Measurements from ENCODE around the gene KCNAB2.

KCNAB2 gene

DNA sequence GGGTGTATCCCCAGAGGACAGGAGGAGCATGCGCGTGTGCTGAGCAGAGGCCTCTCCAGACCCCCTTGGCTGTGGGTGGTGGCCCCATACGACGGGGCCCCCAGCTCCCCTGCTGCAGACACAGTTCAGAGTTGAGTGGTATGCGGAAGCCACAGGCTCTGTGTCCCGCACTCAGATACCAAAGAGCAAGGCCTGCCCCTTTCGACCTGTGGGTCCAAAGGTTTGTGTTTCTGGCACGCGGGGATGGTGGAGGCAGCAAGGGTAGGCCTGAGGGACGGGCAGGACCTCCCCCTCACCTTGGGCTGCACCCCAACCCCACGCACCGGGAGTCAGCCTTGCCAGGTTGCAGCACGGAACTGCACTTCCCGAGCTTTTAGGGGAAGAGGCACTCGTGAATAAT, at the start of gene KCNAB2:
Gene KCNAB2, plus strand, starts transcription at position 328 of the 400 bp plus-strand sequence. CDS start 5,649 bp downstream, outside the sequence.
- no peak for DNase-seq

GRCh38 chr1:5996641-5997270, 48.9 kb upstream of the KCNAB2 start:
- no peak for DNase-seq

GRCh38 chr1:5997316-5997715, 48.4 kb upstream of the KCNAB2 start:
- DNase-seq: no peak

DNA sequence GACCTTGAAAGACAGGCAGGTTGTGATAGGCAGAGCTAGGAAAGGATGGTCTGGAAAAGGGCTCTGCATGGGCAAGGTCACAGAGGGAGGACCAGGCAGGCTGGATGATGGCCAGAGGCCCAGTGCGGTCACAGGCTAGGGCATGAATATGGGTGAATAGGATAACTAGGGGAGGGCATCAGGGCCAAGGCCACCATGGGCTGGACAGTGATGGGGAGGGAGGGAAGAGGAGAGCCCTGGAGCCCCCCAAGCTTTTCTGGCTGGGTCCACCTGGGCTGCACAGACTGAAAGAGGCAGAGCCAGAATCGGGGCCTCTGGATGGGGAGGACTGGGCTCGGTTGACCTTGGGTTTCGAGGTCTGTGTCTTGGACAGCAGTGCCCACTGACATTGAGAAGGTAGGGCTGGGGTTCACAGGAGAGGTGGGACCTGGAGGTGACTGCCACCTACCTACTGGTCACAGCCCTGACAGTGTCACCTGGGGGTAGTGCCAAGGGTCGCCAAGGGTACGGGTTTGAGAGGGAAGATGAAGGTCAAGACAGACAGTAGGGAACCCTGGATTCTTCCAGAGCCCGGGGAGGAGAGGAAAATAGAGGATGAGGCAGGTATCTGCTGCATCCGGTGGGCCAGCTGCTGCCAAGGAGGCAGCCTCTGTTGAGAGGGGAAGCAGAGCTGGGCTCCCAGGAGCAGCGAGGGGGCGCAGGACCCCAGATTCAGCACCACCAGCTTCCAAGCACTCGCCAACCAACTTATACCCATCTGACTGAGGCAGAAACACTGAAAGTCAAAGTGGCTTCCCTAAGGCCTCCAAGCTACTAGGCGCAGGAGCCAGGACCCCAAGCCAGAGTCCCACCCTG, 47.4 kb upstream of the KCNAB2 start:
- DNase-seq: no peak

- DNase-seq: no peak
These were observed 46.8 kb upstream of the KCNAB2 start for GRCh38 chr1:5998906-5999301.

GRCh38 chr1:5999711-6000443, 45.8 kb upstream of the KCNAB2 start:
- no peak for DNase-seq

GRCh38 chr1:6000444-6001288, 45.0 kb upstream of the KCNAB2 start:
- DNase-seq: no peak

DNA sequence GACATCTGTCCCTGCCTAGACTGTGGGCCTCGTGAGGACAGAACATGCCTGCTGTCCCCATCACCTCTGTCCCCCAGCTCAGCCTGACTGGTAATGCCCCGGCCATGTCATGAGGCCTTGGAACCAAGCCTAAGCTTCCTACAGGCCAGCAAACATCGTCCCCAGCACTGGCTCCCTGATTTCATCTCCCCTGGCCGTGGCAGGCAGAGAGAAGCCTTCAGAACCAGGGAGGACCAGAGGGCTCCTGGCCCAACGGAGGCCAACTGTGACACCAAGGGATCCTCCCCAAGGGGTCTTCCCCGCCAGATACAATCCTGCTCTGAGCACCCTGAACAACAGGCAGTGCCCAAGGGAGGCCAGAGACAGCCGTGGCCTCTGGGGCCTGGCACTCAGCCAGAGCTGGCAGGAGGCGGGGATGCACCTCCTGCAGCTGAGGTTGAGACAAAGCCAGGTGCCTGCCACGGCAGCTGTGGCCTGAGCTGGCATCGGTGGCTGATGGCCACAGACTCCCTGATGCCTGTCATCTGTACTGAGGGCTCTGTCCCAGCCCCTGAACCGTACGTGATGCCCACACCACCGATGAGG, 43.6 kb upstream of the KCNAB2 start:
- DNase-seq: no peak

- DNase-seq: no peak
These were observed 42.8 kb upstream of the KCNAB2 start for GRCh38 chr1:6002714-6003501.

GRCh38 chr1:6003568-6004411, 41.9 kb upstream of the KCNAB2 start:
- DNase-seq: no peak

DNA sequence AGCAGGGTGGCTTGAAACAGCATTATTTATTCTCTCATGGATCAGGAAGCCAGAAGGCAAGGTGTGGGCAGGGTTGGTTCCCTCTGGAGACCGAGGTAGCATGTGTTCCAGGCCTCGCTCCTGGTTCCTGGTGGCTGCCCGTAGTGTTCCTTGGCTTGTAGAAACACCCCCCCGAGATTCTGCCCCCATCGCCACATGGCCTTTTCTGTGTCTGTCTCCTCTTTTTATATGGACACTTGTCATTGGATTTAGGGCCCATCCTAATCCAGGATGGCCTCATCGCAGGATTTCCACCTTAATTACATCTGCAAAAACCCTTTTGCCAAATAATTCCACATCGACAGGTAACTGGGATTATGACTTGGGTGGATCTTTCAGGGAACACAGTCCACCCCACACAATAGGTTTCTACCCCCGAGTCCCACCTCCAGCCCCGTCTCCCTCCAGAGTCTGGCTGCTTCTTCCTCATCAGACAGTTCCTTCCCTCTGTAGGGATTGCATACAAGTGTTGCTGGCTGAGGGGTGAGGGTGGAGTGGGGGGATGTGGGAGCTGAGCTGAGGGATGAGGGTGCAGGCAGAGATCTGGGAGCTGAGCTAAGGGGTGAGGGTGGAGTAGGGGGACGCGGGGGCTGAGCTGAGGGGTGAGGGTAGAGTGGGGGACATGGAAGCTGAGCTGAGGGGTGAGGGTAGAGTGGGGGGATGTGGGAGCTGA, 41.1 kb upstream of the KCNAB2 start:
- no peak for DNase-seq

DNA sequence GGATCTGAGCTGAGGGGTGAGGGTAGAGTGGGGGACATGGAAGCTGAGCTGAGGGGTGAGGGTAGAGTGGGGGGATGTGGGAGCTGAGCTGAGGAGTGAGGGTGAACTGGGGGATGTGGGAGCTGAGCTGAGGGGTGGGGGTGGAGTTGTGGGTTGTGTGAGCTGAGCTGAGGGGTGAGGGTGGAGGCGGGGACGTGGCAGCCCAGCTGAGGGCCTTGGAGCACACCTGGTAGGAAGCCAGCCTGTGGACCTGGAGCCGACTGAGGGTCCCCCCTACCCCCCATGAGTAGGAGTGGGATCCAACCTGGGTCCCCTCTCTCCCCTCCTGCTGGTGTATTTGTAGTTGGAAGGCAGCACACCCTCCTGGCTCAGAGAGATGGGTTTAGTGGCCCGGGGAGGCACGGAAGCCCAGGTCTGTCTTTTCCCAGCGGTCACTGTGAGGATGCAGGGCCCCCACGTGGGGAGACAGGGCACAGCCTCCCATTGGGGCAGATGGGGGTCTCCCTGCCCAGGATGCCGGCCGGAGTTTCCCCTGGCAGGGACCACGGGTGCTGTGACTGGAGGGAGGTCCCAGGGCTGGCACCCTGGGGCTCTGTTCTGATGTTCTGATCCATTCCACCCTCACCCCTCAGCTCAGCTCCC, 40.3 kb upstream of the KCNAB2 start:
- no peak for DNase-seq

GRCh38 chr1:6006882-6007281, 38.8 kb upstream of the KCNAB2 start:
- DNase-seq: no peak

DNA sequence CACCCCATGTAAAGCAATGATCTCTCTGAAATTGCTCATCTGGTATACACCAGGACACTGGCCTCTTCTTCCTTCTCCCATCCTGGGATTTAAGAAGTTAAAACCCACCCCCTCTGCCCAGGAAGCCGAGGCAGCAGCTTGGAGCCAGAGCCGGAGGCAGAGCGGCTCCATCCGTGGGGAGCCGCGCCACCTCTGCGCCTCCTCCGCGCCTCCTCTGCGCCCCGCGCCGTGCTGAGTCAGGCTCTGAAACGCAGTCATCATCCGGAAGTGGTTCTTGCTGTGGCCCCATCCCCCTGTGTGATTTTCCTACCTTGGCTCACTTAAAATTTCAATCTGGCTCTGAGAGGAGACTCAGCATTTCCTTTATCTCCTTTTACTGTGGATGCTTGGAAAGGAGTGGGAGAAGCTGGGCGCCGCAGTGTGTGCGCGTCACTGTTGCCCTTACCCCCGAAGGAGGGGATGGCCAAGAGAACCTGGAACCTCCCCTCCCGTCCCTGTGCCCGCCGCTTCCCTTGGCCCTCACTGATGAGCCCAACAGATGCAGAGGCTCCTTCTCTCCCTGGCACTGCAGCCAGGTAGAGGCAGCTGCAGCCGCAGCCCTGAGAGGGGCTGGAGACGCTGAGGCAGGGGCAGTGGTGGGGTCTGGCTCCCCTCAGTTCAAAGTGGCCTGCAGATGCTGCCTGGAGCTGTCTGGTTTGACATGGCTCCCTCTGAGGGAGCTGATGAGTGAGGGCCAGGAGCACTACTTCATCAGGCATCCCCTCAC, 38.2 kb upstream of the KCNAB2 start:
- DNase-seq: no peak

- no peak for DNase-seq
These were observed 37.6 kb upstream of the KCNAB2 start for GRCh38 chr1:6008084-6008415.

- DNase-seq: no peak
These were observed 37.0 kb upstream of the KCNAB2 start for GRCh38 chr1:6008696-6009095.

GRCh38 chr1:6009120-6010040, 36.3 kb upstream of the KCNAB2 start:
- DNase-seq: no peak

- DNase-seq: no peak
These were observed 35.1 kb upstream of the KCNAB2 start for GRCh38 chr1:6010554-6010953.
